NK-92 (cell line): Measurements from ENCODE around the gene HLA-DRA.

ENCODE experiments used
- DNase-seq: peaks from one replicate; lab custom pipeline; 2025; ENCODE audit not compliant: unreplicated experiment; lab: John Stamatoyannopoulos, UW

The HLA-DRA gene

DNA sequence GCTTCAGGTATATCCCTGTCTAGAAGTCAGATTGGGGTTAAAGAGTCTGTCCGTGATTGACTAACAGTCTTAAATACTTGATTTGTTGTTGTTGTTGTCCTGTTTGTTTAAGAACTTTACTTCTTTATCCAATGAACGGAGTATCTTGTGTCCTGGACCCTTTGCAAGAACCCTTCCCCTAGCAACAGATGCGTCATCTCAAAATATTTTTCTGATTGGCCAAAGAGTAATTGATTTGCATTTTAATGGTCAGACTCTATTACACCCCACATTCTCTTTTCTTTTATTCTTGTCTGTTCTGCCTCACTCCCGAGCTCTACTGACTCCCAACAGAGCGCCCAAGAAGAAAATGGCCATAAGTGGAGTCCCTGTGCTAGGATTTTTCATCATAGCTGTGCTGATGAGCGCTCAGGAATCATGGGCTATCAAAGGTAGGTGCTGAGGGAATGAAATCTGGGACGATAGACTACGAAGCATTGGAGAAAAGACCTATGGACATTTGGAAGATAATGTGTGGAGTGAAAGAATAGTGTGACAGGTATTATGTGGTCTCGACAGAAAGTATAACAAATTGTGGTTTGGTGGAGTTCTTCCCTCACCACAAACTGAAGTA lies at the start of gene HLA-DRA:
TSS of gene HLA-DRA (plus strand) at position 286 of the 613 bp plus-strand sequence. CDS start at position 350, 64 bp downstream.
- DNase-seq = no peak

GRCh38 chr6:32391505-32391904 lies 48.2 kb upstream of the HLA-DRA start:
- DNase-seq = no peak

GRCh38 chr6:32393665-32394420 lies 45.8 kb upstream of the HLA-DRA start:
- DNase-seq = no peak

GRCh38 chr6:32396028-32396427 lies 43.7 kb upstream of the HLA-DRA start:
- no peak for DNase-seq

- DNase-seq = no peak
These were observed 42.3 kb upstream of the HLA-DRA start for GRCh38 chr6:32397252-32397920.

DNA sequence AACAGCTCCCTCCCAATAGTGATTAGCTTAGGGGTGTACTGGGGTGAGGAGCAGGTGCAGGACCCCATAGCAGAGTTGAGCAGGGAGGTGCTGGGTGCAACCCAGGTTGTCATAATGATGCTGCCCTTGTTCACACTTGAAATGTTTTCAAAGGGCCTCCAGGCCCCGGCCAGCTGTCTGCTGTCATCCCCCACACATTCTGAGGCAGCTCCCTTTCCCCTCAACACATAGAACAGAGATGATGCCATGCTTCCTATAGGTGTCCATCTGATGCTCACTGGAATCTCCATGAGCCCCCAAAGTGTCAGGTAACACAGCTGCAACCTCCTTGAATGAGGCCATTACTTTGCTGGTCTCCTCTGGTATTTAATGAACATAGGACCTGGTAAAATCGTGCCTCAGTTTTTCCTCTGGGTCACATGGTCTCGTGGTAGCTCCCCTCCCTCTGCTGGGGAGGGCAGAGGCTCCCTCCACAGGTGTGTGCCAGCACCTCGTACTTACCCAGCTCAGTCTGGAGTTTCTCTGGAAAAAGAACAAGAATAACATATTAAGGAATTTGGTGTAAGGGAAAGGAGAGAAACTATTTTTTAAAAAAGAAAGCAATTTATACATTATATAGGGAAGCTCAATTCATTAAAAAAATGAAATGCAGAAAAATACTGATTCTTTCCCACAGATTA lies 38.3 kb upstream of the HLA-DRA start:
- no peak for DNase-seq

- DNase-seq = no peak
These were observed 36.9 kb upstream of the HLA-DRA start for GRCh38 chr6:32402812-32403211.

GRCh38 chr6:32405656-32406055 lies 34.0 kb upstream of the HLA-DRA start:
- no peak for DNase-seq

GRCh38 chr6:32406197-32406596 lies 33.5 kb upstream of the HLA-DRA start:
- no peak for DNase-seq

DNA sequence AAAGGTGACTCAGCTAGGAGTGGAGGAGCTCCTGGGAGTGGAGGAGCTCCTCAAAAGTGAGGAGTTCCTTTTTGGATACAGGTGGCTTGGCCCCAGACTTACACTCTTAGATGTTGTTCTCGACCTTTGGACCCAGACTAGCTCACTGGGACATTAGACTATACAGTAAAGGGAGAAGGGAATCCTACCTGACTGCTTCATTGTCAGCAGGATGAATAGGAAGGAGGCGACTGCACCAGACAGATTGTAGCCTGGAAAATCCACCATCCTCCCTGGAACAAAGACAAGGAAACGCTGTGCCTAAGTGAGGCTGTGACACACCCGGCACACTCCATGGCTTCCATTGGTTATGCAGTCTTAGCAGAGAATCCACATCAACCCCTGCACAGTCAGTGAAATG lies 32.8 kb upstream of the HLA-DRA start, which contains the start of gene BTNL2:
TSS of gene BTNL2 (minus strand) at position 325 of the 400 bp plus-strand sequence. CDS start at position 267, 58 bp downstream.
- DNase-seq = no peak

GRCh38 chr6:32410906-32411305 lies 28.8 kb upstream of the HLA-DRA start:
- DNase-seq = no peak

GRCh38 chr6:32411566-32412327 lies 27.9 kb upstream of the HLA-DRA start:
- no peak for DNase-seq

GRCh38 chr6:32413427-32414047 lies 26.1 kb upstream of the HLA-DRA start:
- no peak for DNase-seq

GRCh38 chr6:32415521-32416019 lies 24.1 kb upstream of the HLA-DRA start:
- peak; percentile 30 for DNase-seq

GRCh38 chr6:32416036-32416435 lies 23.7 kb upstream of the HLA-DRA start:
- DNase-seq = no peak

DNA sequence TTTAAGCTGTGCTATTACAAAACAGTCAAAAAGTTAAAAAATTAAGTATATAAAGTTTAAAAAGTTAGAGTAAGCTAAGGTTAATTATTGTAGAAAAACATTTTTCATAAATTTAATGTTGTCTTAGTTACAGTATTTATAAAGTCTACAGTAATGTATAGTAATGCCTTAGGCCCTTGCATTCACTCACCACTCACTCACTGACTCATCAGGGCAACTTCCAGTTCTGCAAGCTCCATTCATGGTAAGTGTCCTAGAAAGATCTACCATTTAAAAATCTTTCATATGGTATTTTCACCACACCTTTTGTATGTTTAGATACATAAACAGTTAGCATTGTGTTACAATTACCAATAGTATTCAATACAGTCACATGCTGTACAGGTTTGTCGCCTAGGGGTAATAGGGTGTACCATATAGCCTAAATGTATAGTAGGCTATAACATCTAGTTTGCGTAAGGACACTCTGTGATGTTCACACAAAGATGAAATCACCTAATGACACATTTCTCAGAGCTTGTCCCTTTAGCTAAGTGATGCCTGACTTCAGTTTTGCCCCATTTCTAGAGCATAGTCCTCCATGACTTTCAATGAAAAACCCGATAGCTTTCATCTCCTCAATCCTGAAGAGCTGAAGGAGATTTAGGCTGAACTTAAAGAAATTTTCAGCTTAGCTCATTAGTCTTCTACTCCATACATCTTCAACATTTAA lies 14.9 kb upstream of the HLA-DRA start:
- no peak for DNase-seq

- no peak for DNase-seq
These were observed 13.3 kb upstream of the HLA-DRA start for GRCh38 chr6:32426338-32426737.

- no peak for DNase-seq
These were observed 12.5 kb upstream of the HLA-DRA start for GRCh38 chr6:32427218-32427617.

- DNase-seq = no peak
These were observed 11.7 kb upstream of the HLA-DRA start for GRCh38 chr6:32427934-32428474.
